BE2C (cell line): Measurements from ENCODE around the gene DNAH14.
"Not testable (repeated sequence)": the region's sequence is repeated elsewhere in the genome, so short reads cannot be mapped to it uniquely, and the experiment has no call there.

Experiments used
- DNase-seq: peaks from one replicate; pipeline ENCODE4 v3.0.0-alpha.2; 2020
- H3K27me3 ChIP-seq: fragments of 250-450 bp; sonication (Bioruptor Pico); 2 replicates; pipeline ENCODE4 v1.5.1; 2020; ENCODE audit warnings: mild to moderate bottlenecking
- H3K36me3 ChIP-seq: fragments of 250-450 bp; sonication (Bioruptor Pico); 2 replicates; pipeline ENCODE4 v1.5.1; 2020; ENCODE audit warnings: mild to moderate bottlenecking
- H3K4me1 ChIP-seq: fragments of 250-450 bp; sonication (Bioruptor Pico); 2 replicates; pipeline ENCODE4 v1.5.1; 2020
- H3K4me3 ChIP-seq: 2 replicates; pipeline ENCODE4 v1.5.1; 2011; ENCODE audit warnings: low read depth, low read length
- H3K9me3 ChIP-seq: fragments of 250-450 bp; sonication (Bioruptor Pico); 2 replicates; pipeline ENCODE4 v1.5.1; 2020
- CTCF ChIP-seq: IDR thresholded peaks from 2 replicates; pipeline ENCODE4 v1.5.1; 2012; ENCODE audit warnings: mild to moderate bottlenecking, low read depth, low read length

DNAH14 gene

GRCh38 chr1:224980181-224980580 lies 50.7 kb downstream of the DNAH14 start:
- H3K9me3 ChIP-seq, result no peaks in the 10 kb centered on the region
- H3K4me3 ChIP-seq, result no peak overlapping the region
- H3K36me3 ChIP-seq, result no peaks in the 10 kb centered on the region
- no peaks in the 10 kb centered on the region for H3K4me1 ChIP-seq
- no peaks in the 10 kb centered on the region for H3K27me3 ChIP-seq
- DNase-seq, result no peak
- no peak for TF ChIP-seq CTCF

GRCh38 chr1:224981922-224982354 lies 52.5 kb downstream of the DNAH14 start:
- H3K9me3 ChIP-seq, H3K4me1 ChIP-seq, H3K36me3 ChIP-seq, H3K27me3 ChIP-seq, H3K4me3 ChIP-seq, DNase-seq: not testable (repeated sequence)

GRCh38 chr1:224988042-224988441 lies 58.6 kb downstream of the DNAH14 start:
- Histone ChIP-seq H3K4me1 (no peaks in the 10 kb centered on the region), H3K4me3 (no peak overlapping the region), H3K27me3 (no peaks in the 10 kb centered on the region), H3K9me3 (no peaks in the 10 kb centered on the region), H3K36me3 (no peaks in the 10 kb centered on the region)
- no peak for DNase-seq
- TF ChIP-seq CTCF, result no peak

GRCh38 chr1:224989615-224990014 lies 60.1 kb downstream of the DNAH14 start:
- no peak for TF ChIP-seq CTCF
- H3K36me3 ChIP-seq, result no peaks in the 10 kb centered on the region
- DNase-seq, result no peak
- no peaks in the 10 kb centered on the region for H3K4me1 ChIP-seq
- no peaks in the 10 kb centered on the region for H3K9me3 ChIP-seq
- no peaks in the 10 kb centered on the region for H3K27me3 ChIP-seq
- H3K4me3 ChIP-seq, result no peak overlapping the region

- not testable (repeated sequence) for DNase-seq, H3K9me3 ChIP-seq, H3K4me3 ChIP-seq, H3K27me3 ChIP-seq, H3K4me1 ChIP-seq, H3K36me3 ChIP-seq
These were observed 62.1 kb downstream of the DNAH14 start for GRCh38 chr1:224991550-224991949.

GRCh38 chr1:224995602-224996001 lies 66.1 kb downstream of the DNAH14 start:
- TF ChIP-seq CTCF, result no peak
- no peaks in the 10 kb centered on the region for H3K9me3 ChIP-seq
- H3K4me1 ChIP-seq, result no peaks in the 10 kb centered on the region
- no peaks in the 10 kb centered on the region for H3K36me3 ChIP-seq
- DNase-seq, result no peak
- H3K27me3 ChIP-seq, result no peaks in the 10 kb centered on the region
- H3K4me3 ChIP-seq, result no peak overlapping the region

- Histone ChIP-seq H3K9me3 (no peaks in the 10 kb centered on the region), H3K27me3 (no peaks in the 10 kb centered on the region), H3K36me3 (no peaks in the 10 kb centered on the region), H3K4me3 (no peak overlapping the region), H3K4me1 (no peaks in the 10 kb centered on the region)
- no peak for TF ChIP-seq CTCF
- DNase-seq, result no peak
These were observed 66.8 kb downstream of the DNAH14 start for GRCh38 chr1:224996266-224996665.
